Mesodermal cell (in vitro differentiated cells): Measurements from ENCODE around the gene ZNF618.

Source experiments
- H3K27ac ChIP-seq: 2 replicates; pipeline ENCODE4 v1.7.0; 2013; ENCODE audit warnings: mild to moderate bottlenecking, low read depth, low read length, moderate library complexity; ENCODE audit not compliant: severe bottlenecking
- H3K36me3 ChIP-seq: 2 replicates; pipeline ENCODE4 v1.7.1; 2013; ENCODE audit warnings: mild to moderate bottlenecking, low read length, moderate library complexity; ENCODE audit not compliant: control insufficient read depth, insufficient read depth
- H3K4me1 ChIP-seq: one replicate; pipeline ENCODE4 v1.7.1; 2013; ENCODE audit warnings: mild to moderate bottlenecking, low read length; ENCODE audit not compliant: insufficient read depth, control insufficient read depth, poor library complexity, severe bottlenecking
- H3K4me3 ChIP-seq: 2 replicates; pipeline ENCODE4 v1.7.0; 2013; ENCODE audit warnings: low read length, control low read depth, mild to moderate bottlenecking; ENCODE audit not compliant: insufficient read depth, poor library complexity, severe bottlenecking; ENCODE audit errors: extremely low read depth
- H3K9me3 ChIP-seq: 2 replicates; pipeline ENCODE4 v1.7.1; 2013; ENCODE audit warnings: mild to moderate bottlenecking, low read length, moderate library complexity; ENCODE audit not compliant: control insufficient read depth
- WGBS, 2 experiments: methylation state at CpG; one replicate each; pipeline ENCODE4 v1.1.5; 2013; ENCODE audit warnings: missing lambda C conversion rate in 2 of 2; ENCODE audit not compliant: insufficient coverage in 2 of 2; 5-methylcytosine and 5-hydroxymethylcytosine counted together

ZNF618 gene

DNA sequence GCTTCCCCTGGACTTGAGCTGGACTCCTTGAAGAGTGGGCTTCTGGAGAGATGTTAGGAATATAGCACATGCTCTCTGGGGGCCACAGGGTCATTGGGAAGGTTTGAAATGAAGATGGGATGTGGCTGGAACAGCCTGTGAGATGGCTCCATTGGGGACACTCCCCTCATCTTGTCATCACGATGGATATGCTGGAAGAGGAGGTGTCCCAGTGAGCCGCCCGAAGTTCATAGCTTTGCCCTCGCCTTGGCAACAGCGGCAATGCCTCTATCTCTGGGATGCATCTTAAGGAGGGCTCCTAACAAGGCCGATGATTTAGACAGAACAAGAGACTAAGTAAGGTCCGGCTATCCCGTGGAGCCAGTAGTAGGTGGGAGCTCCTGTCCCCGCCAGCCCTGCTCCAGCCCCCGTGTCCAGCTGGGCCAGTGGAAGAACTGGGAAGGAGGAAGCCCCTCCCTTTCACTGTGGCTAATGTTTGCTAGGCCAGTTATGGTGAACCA, 178.1 kb downstream of the ZNF618 start:
- H3K36me3 ChIP-seq, result peaks cover 22% of the 10 kb centered on the region
- no peaks in the 10 kb centered on the region for H3K9me3 ChIP-seq
- no peak overlapping the region for H3K4me3 ChIP-seq
- 81 to 82% methylated on average over 9 to 10 of the region's 10 CpGs for WGBS, 2 experiments
- no peak overlapping the region for H3K27ac ChIP-seq
- H3K4me1 ChIP-seq, result no peaks in the 10 kb centered on the region

DNA sequence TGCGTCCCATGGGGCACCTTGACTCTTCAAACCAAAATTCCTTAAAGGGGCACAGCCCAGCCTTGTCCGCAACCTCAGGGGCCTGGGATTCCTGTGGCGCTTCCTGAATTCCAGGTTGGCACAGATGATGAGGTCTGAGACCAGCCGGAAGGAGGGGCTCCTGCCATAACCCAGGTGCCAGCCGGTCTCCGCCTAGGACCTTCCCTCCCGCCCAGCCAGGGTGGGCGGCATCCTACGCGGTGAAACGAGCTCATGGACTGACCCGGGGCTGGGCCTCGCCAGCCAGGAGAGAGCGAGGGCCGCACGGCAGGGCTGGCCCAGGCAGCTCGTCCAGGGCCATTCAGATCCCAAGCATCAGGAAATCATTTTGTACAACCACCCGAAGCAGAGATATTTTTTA, 179.0 kb downstream of the ZNF618 start:
- Histone ChIP-seq H3K27ac (no peak overlapping the region), H3K36me3 (peaks cover 14% of the 10 kb centered on the region), H3K9me3 (no peaks in the 10 kb centered on the region), H3K4me1 (no peaks in the 10 kb centered on the region), H3K4me3 (no peak overlapping the region)
- 95 to 96% methylated on average over 13 to 16 of the region's 18 CpGs for WGBS, 2 experiments

DNA sequence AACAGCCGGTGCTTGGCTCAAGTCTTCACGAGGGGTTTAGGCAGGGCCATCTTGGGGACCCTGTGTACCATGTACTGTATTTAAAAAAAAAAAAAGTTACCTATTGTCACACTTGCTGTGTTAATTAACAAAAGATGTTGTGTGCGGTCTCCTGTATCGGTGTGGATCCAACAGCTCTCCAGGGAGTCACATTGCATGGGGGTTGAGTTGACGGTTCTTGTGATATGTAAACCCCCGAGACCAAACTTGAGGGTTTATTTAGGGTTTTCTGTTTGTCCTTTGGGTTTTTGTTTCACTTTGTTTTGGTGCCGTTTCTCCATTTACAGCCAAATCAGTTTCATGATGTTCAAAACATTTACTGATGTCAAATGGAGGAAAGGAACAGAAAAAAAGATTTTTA, 179.8 kb downstream of the ZNF618 start:
- no peak overlapping the region for H3K27ac ChIP-seq
- H3K4me1 ChIP-seq, result no peaks in the 10 kb centered on the region
- no peak overlapping the region for H3K4me3 ChIP-seq
- H3K9me3 ChIP-seq, result no peaks in the 10 kb centered on the region
- WGBS, 2 experiments, result 98% methylated on average over 4 of the region's 7 CpGs; no CpG with 5 or more reads in 1 of the 2 experiments
- H3K36me3 ChIP-seq, result peaks cover 11% of the 10 kb centered on the region

DNA sequence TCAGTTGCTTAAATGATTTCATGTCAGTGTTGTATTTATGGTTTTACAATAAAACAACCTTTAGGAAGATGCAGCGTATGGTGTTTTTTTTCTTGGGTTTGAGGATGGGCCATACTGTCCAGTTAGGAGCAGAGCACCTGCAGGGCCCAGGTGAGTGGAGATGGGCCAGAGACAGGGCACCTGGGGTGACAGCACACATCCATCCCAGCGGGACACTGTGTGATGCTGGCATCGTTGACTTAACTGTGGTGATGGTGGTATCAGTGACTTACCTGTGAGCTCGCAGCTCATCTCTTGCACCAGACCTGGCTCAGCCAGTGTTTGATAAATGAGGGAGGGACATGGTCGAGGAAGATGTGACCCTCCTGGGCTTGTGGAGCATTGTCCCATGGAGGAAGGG, 180.4 kb downstream of the ZNF618 start:
- no peak overlapping the region for H3K27ac ChIP-seq
- H3K4me3 ChIP-seq, result no peak overlapping the region
- 86 to 90% methylated on average over 4 to 5 of the region's 5 CpGs for whole genome bisulfite sequencing, 2 experiments
- peaks cover 5% of the 10 kb centered on the region for H3K36me3 ChIP-seq
- no peaks in the 10 kb centered on the region for H3K4me1 ChIP-seq
- H3K9me3 ChIP-seq, result no peaks in the 10 kb centered on the region

DNA sequence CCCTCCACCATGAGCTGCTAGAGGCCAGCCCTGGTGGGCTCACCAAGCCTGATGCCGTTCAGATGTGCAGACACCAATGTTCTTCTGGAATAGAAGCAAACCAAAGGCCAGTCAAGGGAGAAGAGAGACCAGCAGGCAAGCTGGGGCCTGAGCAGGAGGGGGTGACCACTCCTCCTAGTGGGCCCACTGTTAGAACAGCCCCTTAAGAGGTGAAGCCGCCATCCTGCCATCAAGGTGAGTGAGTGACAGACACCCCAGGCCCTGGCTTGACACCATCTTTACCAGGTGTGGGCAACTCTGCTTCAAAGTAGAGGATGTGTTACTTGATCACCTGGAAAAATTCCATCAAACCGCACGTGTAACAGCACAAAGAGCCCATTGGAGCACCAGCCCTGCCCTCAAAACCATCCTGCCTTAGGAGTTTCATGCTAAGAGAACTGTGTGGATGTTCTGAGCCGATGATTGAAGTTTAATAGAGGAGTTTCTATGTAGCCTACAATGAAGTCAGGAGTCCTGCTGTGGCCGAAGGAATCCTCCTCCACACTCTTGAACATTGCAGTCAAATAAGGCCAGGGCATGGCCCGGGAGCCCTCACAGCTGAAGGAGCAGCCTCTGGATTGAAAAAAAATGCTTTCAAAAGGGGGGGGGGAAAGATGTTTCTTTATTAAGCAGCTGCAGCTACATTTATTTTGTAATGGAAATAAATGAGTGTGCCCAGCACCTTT, 181.2 kb downstream of the ZNF618 start:
- Histone ChIP-seq H3K4me1 (no peaks in the 10 kb centered on the region), H3K27ac (no peak overlapping the region), H3K36me3 (no peaks in the 10 kb centered on the region), H3K4me3 (no peak overlapping the region), H3K9me3 (no peaks in the 10 kb centered on the region)
- WGBS, 2 experiments, result 80 to 100% methylated on average over 4 of the region's 7 CpGs

DNA sequence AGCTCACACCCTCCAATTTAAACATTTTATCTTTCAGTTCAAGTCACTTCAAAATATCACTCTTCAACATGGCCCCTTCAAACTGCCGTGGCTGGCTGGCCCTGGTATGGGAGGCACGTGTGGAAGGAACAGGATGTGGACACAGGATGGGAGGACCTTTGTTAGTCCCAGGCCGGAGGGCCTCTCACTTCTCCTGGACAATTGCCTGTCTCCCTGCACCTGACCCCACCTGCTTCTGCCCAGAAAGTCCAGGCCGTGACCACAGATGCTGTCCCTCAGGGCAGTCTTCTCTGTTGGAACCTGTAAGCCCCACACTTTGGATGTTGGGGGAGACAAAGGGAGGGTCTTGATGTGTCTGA, 182.6 kb downstream of the ZNF618 start:
- no peaks in the 10 kb centered on the region for H3K4me1 ChIP-seq
- 93% methylated on average over 4 of the region's 4 CpGs; no CpG with 5 or more reads in 1 of the 2 experiments for WGBS, 2 experiments
- H3K27ac ChIP-seq, result no peak overlapping the region
- H3K36me3 ChIP-seq, result no peaks in the 10 kb centered on the region
- no peaks in the 10 kb centered on the region for H3K9me3 ChIP-seq
- H3K4me3 ChIP-seq, result no peak overlapping the region

DNA sequence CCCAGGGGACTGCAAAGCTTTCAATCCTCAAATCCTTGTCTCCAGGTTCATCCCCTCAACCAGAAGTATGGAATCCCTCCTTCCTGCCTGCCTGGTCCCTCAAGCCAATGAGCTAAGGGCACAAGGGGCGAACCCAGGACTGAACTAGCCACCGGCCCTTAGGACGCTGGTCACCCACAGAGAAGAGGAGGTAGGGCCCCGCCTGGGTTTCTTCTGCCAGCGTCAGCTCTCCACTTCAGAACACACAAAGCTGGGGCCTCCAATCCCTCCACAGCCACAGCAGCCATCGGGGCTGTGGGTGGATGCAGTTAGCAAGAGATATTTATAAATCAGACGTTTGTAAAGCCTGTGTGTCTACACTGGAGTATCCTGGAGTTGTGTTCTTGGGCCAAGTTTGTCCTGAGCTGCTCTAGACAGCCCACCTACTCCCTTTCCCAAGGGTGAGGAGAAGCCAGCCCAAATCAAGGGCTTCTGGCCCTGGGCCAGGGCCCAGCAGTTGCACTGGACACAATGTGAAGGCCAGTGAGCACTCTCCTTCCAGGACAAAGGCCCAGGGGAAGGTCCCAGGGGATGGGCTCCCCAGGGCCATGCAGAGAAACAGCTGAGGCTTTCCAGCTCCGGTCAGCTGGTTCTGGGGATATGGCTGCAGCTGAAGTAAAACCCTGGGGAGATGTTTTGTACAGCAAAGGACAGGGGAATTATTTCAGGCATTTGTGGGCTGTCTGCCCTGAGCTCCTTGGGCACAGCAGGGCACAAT, 183.1 kb downstream of the ZNF618 start:
- no peaks in the 10 kb centered on the region for H3K9me3 ChIP-seq
- no peaks in the 10 kb centered on the region for H3K4me1 ChIP-seq
- no peak overlapping the region for H3K27ac ChIP-seq
- WGBS, 2 experiments, result 86 to 100% methylated on average over 3 to 4 of the region's 8 CpGs
- no peaks in the 10 kb centered on the region for H3K36me3 ChIP-seq
- no peak overlapping the region for H3K4me3 ChIP-seq

DNA sequence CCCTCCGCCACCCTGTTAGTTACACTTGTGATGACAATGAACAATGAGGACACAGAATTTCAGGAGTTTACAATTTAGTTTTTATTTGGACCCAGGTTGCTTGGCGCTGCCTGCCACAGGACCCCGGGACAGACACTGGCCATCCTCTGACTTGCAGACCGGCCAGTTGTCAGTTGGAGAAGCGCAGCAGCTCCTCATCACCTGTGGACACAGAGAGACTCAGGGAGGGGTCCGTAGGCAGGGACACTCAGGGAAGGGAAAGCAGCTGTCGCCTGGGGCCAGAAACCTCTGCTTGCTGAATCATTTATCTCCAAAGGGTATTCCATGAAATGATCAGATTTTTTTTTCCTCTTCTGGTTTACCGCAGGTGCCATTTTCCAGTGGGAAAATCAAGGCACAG, 184.0 kb downstream of the ZNF618 start:
- Histone ChIP-seq H3K4me3 (no peak overlapping the region), H3K27ac (no peak overlapping the region), H3K36me3 (no peaks in the 10 kb centered on the region), H3K9me3 (no peaks in the 10 kb centered on the region), H3K4me1 (no peaks in the 10 kb centered on the region)
- 90 to 91% methylated on average over 7 of the region's 8 CpGs for WGBS, 2 experiments

DNA sequence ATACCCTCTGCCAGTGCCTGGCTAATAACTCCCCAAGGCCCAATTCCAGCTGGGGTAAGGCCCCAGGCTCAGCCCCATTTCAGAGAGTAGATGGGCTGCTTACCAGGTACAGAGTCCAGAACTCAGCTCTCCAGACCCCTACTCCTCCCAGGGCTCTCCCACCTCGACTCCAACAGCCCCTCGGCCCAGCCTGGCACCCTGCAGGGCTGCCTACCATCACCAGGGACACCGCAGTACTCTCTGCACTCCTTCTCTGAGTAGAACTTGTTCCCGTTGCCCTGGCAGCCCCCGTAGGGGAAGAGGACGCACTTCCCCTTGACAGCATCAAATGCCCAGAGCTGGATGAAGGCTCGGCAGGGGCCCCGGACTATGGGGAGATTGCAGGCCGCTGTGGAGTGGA, 184.6 kb downstream of the ZNF618 start:
- Histone ChIP-seq H3K9me3 (no peaks in the 10 kb centered on the region), H3K27ac (no peak overlapping the region), H3K36me3 (no peaks in the 10 kb centered on the region), H3K4me3 (no peak overlapping the region), H3K4me1 (no peaks in the 10 kb centered on the region)
- WGBS, 2 experiments, result 85 to 89% methylated on average over 6 of the region's 9 CpGs

DNA sequence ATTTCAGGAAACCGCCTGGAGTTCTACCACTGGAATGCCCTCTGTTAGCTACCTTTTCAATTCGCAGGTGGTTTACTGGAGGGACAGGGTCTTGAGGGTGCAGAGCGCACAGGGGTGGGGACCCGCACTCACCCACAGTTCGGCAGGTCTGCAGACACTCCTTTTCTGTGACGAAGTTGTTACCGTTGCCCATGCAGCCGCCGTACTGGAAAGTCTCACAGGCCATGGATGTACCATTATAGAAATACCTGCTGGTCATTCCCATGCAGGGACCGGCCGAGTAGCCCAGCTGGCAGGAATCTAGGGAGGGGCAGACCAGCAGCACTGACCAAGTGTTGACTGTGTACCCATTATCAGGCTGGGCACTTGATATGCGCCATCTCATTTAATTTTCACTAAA, 185.2 kb downstream of the ZNF618 start:
- Histone ChIP-seq H3K4me1 (no peaks in the 10 kb centered on the region), H3K27ac (no peak overlapping the region), H3K36me3 (no peaks in the 10 kb centered on the region), H3K4me3 (no peak overlapping the region), H3K9me3 (no peaks in the 10 kb centered on the region)
- 93 to 98% methylated on average over 11 to 12 of the region's 12 CpGs for WGBS, 2 experiments
